ENCODE measurements around the gene F8. TPM values are rescaled to one million over a fixed set of nuclear protein-coding genes. Genes with fewer than 3 reads are reported as not detected.
A peak's percentile ranks its signal among the peaks of the same experiment; 100 is the strongest.
"Not testable (repeated sequence)": the region's sequence is repeated elsewhere in the genome, so short reads cannot be mapped to it uniquely, and the experiment has no call there.

F8 gene
- total and polyA plus RNA-seq, 4 donors, result 2.7 to 49.9 (median 15.2) TPM

- no peaks in the 10 kb centered on the region for H3K36me3 ChIP-seq (ENCODE audit: control insufficient read depth in 1 of 2, insufficient read depth in 2 of 2, low read length in 1 of 2)
- peak in 1 of 2 donors; percentile 56 for DNase-seq
- no peak overlapping the region for H3K27ac ChIP-seq (ENCODE audit: low read depth in 1 of 2, low read length in 2 of 2)
- H3K27me3 ChIP-seq (ENCODE audit: control insufficient read depth in 1 of 2, insufficient read depth in 2 of 2, low read length in 1 of 2), result no peaks in the 10 kb centered on the region
- no peak overlapping the region for H3K4me3 ChIP-seq (ENCODE audit: low read length in 2 of 2)
- H3K9me3 ChIP-seq (ENCODE audit: control insufficient read depth, low read length), result no peaks in the 10 kb centered on the region
- H3K4me1 ChIP-seq (ENCODE audit: control insufficient read depth in 1 of 2, insufficient read depth in 2 of 2, low read length in 2 of 2), result no peaks in the 10 kb centered on the region
- peak; percentile 56 for ATAC-seq (ENCODE audit: low FRiP score)
- WGBS, 2 donors, result 4 to 6% methylated on average over 5 of the region's 5 CpGs
- intact Hi-C loops (cut with DNase I), result loop anchor here in 1 of 2 donors (5.0 kb wide), 1 partner anchor 229 kb away; no protein-coding TSS in a partner anchor
Measured at GRCh38 chrX:154918060-154918483, 104.5 kb downstream of the F8 start.

- WGBS, 2 donors, result 58 to 94% methylated on average over 2 of the region's 2 CpGs
- Histone ChIP-seq H3K27me3 (ENCODE audit: control insufficient read depth in 1 of 2, insufficient read depth in 2 of 2, low read length in 1 of 2) (no peaks in the 10 kb centered on the region), H3K9me3 (ENCODE audit: control insufficient read depth, low read length) (no peaks in the 10 kb centered on the region), H3K27ac (ENCODE audit: low read depth in 1 of 2, low read length in 2 of 2) (no peak overlapping the region), H3K36me3 (ENCODE audit: control insufficient read depth in 1 of 2, insufficient read depth in 2 of 2, low read length in 1 of 2) (no peaks in the 10 kb centered on the region), H3K4me1 (ENCODE audit: control insufficient read depth in 1 of 2, insufficient read depth in 2 of 2, low read length in 2 of 2) (no peaks in the 10 kb centered on the region), H3K4me3 (ENCODE audit: low read length in 2 of 2) (no peak overlapping the region)
- DNase-seq (no peak), ATAC-seq (ENCODE audit: low FRiP score) (no peak)
- intact Hi-C loops (cut with DNase I), result no loop called here
Measured at GRCh38 chrX:154914052-154914451, 108.5 kb downstream of the F8 start.

GRCh38 chrX:154910528-154910927 lies 112.0 kb downstream of the F8 start:
- 85 to 92% methylated on average over 11 of the region's 11 CpGs for WGBS, 2 donors
- H3K4me3 ChIP-seq (ENCODE audit: low read length in 2 of 2); H3K4me1 ChIP-seq (ENCODE audit: control insufficient read depth in 1 of 2, insufficient read depth in 2 of 2, low read length in 2 of 2); H3K27me3 ChIP-seq (ENCODE audit: control insufficient read depth in 1 of 2, insufficient read depth in 2 of 2, low read length in 1 of 2); H3K36me3 ChIP-seq (ENCODE audit: control insufficient read depth in 1 of 2, insufficient read depth in 2 of 2, low read length in 1 of 2); H3K9me3 ChIP-seq (ENCODE audit: control insufficient read depth, low read length); H3K27ac ChIP-seq (ENCODE audit: low read depth in 1 of 2, low read length in 2 of 2); DNase-seq; intact Hi-C loops (cut with DNase I); ATAC-seq (ENCODE audit: low FRiP score): not testable (repeated sequence)

- DNase-seq; H3K4me3 ChIP-seq (ENCODE audit: low read length in 2 of 2); H3K27me3 ChIP-seq (ENCODE audit: control insufficient read depth in 1 of 2, insufficient read depth in 2 of 2, low read length in 1 of 2); H3K36me3 ChIP-seq (ENCODE audit: control insufficient read depth in 1 of 2, insufficient read depth in 2 of 2, low read length in 1 of 2); ATAC-seq (ENCODE audit: low FRiP score); H3K4me1 ChIP-seq (ENCODE audit: control insufficient read depth in 1 of 2, insufficient read depth in 2 of 2, low read length in 2 of 2); H3K9me3 ChIP-seq (ENCODE audit: control insufficient read depth, low read length); H3K27ac ChIP-seq (ENCODE audit: low read depth in 1 of 2, low read length in 2 of 2); intact Hi-C loops (cut with DNase I): not testable (repeated sequence)
- 87 to 96% methylated on average over 4 of the region's 4 CpGs for WGBS, 2 donors
Measured at GRCh38 chrX:154910048-154910447, 112.5 kb downstream of the F8 start.

- no peak overlapping the region for H3K4me3 ChIP-seq (ENCODE audit: low read length in 2 of 2)
- ATAC-seq (ENCODE audit: low FRiP score), result no peak
- H3K9me3 ChIP-seq (ENCODE audit: control insufficient read depth, low read length), result no peaks in the 10 kb centered on the region
- no peak overlapping the region for H3K27ac ChIP-seq (ENCODE audit: low read depth in 1 of 2, low read length in 2 of 2)
- H3K4me1 ChIP-seq (ENCODE audit: control insufficient read depth in 1 of 2, insufficient read depth in 2 of 2, low read length in 2 of 2), result no peaks in the 10 kb centered on the region
- DNase-seq, result no peak
- WGBS, 2 donors, result 57 to 69% methylated on average over 3 of the region's 3 CpGs
- no peaks in the 10 kb centered on the region for H3K36me3 ChIP-seq (ENCODE audit: control insufficient read depth in 1 of 2, insufficient read depth in 2 of 2, low read length in 1 of 2)
- no peaks in the 10 kb centered on the region for H3K27me3 ChIP-seq (ENCODE audit: control insufficient read depth in 1 of 2, insufficient read depth in 2 of 2, low read length in 1 of 2)
- intact Hi-C loops (cut with DNase I), result no loop called here
Measured at GRCh38 chrX:154908821-154909220, 113.7 kb downstream of the F8 start.

GRCh38 chrX:154902408-154902807 lies 120.1 kb downstream of the F8 start:
- Histone ChIP-seq H3K27ac (ENCODE audit: low read depth in 1 of 2, low read length in 2 of 2) (no peak overlapping the region), H3K9me3 (ENCODE audit: control insufficient read depth, low read length) (no peaks in the 10 kb centered on the region), H3K36me3 (ENCODE audit: control insufficient read depth in 1 of 2, insufficient read depth in 2 of 2, low read length in 1 of 2) (no peaks in the 10 kb centered on the region), H3K27me3 (ENCODE audit: control insufficient read depth in 1 of 2, insufficient read depth in 2 of 2, low read length in 1 of 2) (no peaks in the 10 kb centered on the region), H3K4me3 (ENCODE audit: low read length in 2 of 2) (no peak overlapping the region), H3K4me1 (ENCODE audit: control insufficient read depth in 1 of 2, insufficient read depth in 2 of 2, low read length in 2 of 2) (no peaks in the 10 kb centered on the region)
- no peak for ATAC-seq (ENCODE audit: low FRiP score)
- intact Hi-C loops (cut with DNase I), result no loop called here
- WGBS, 2 donors, result 63 to 98% methylated on average over 1 of the region's 1 CpG
- no peak for DNase-seq

- no peaks in the 10 kb centered on the region for H3K27me3 ChIP-seq (ENCODE audit: control insufficient read depth in 1 of 2, insufficient read depth in 2 of 2, low read length in 1 of 2)
- no peaks in the 10 kb centered on the region for H3K4me1 ChIP-seq (ENCODE audit: control insufficient read depth in 1 of 2, insufficient read depth in 2 of 2, low read length in 2 of 2)
- ATAC-seq (ENCODE audit: low FRiP score) (no peak), DNase-seq (no peak)
- H3K4me3 ChIP-seq (ENCODE audit: low read length in 2 of 2), result no peak overlapping the region
- 80 to 91% methylated on average over 8 of the region's 8 CpGs for WGBS, 2 donors
- no peaks in the 10 kb centered on the region for H3K36me3 ChIP-seq (ENCODE audit: control insufficient read depth in 1 of 2, insufficient read depth in 2 of 2, low read length in 1 of 2)
- H3K9me3 ChIP-seq (ENCODE audit: control insufficient read depth, low read length), result no peaks in the 10 kb centered on the region
- H3K27ac ChIP-seq (ENCODE audit: low read depth in 1 of 2, low read length in 2 of 2), result no peak overlapping the region
- intact Hi-C loops (cut with DNase I), result no loop called here
Measured at GRCh38 chrX:154900323-154900722, 122.2 kb downstream of the F8 start.

- 48 to 91% methylated on average over 1 of the region's 1 CpG for WGBS, 2 donors
- no peaks in the 10 kb centered on the region for H3K4me1 ChIP-seq (ENCODE audit: control insufficient read depth in 1 of 2, insufficient read depth in 2 of 2, low read length in 2 of 2)
- intact Hi-C loops (cut with DNase I), result no loop called here
- no peak for DNase-seq
- no peak for ATAC-seq (ENCODE audit: low FRiP score)
- no peaks in the 10 kb centered on the region for H3K36me3 ChIP-seq (ENCODE audit: control insufficient read depth in 1 of 2, insufficient read depth in 2 of 2, low read length in 1 of 2)
- no peaks in the 10 kb centered on the region for H3K9me3 ChIP-seq (ENCODE audit: control insufficient read depth, low read length)
- H3K4me3 ChIP-seq (ENCODE audit: low read length in 2 of 2), result no peak overlapping the region
- no peaks in the 10 kb centered on the region for H3K27me3 ChIP-seq (ENCODE audit: control insufficient read depth in 1 of 2, insufficient read depth in 2 of 2, low read length in 1 of 2)
- no peak overlapping the region for H3K27ac ChIP-seq (ENCODE audit: low read depth in 1 of 2, low read length in 2 of 2)
Measured at GRCh38 chrX:154892296-154892695, 130.2 kb downstream of the F8 start.

GRCh38 chrX:154890990-154891639 lies 131.4 kb downstream of the F8 start:
- no peak overlapping the region for H3K27ac ChIP-seq (ENCODE audit: low read depth in 1 of 2, low read length in 2 of 2)
- H3K4me1 ChIP-seq (ENCODE audit: control insufficient read depth in 1 of 2, insufficient read depth in 2 of 2, low read length in 2 of 2), result no peaks in the 10 kb centered on the region
- no peaks in the 10 kb centered on the region for H3K9me3 ChIP-seq (ENCODE audit: control insufficient read depth, low read length)
- intact Hi-C loops (cut with DNase I), result no loop called here
- no peaks in the 10 kb centered on the region for H3K36me3 ChIP-seq (ENCODE audit: control insufficient read depth in 1 of 2, insufficient read depth in 2 of 2, low read length in 1 of 2)
- 25 to 47% methylated on average over 1 of the region's 1 CpG for WGBS, 2 donors
- DNase-seq (no peak), ATAC-seq (ENCODE audit: low FRiP score) (no peak)
- H3K4me3 ChIP-seq (ENCODE audit: low read length in 2 of 2), result no peak overlapping the region
- H3K27me3 ChIP-seq (ENCODE audit: control insufficient read depth in 1 of 2, insufficient read depth in 2 of 2, low read length in 1 of 2), result no peaks in the 10 kb centered on the region
